ENCODE results near the gene AHDC1.
"Not testable (repeated sequence)": the region's sequence is repeated elsewhere in the genome, so short reads cannot be mapped to it uniquely, and the experiment has no call there.

The AHDC1 gene

GRCh38 chr1:27644369-27645070 lies 40.6 kb upstream of the AHDC1 start:
- no peak overlapping the region for H3K4me2 ChIP-seq (ENCODE audit: low read length)
- H3K4me1 ChIP-seq (ENCODE audit: control insufficient read depth, insufficient read depth, low read length), result no peaks in the 10 kb centered on the region
- H3K9ac ChIP-seq (ENCODE audit: low read depth, low read length), result no peak overlapping the region
- H3K4me3 ChIP-seq (ENCODE audit: low read length), result no peak overlapping the region
- no peaks in the 10 kb centered on the region for H3K9me3 ChIP-seq (replicated peaks; ENCODE audit: low read length)
- H3K27me3 ChIP-seq (ENCODE audit: control insufficient read depth, insufficient read depth, low read length), result no peaks in the 10 kb centered on the region
- H3K36me3 ChIP-seq (ENCODE audit: insufficient read depth, low read length), result no peaks in the 10 kb centered on the region

- H3K4me3 ChIP-seq (ENCODE audit: low read length), result no peak overlapping the region
- no peaks in the 10 kb centered on the region for H3K9me3 ChIP-seq (replicated peaks; ENCODE audit: low read length)
- H3K4me2 ChIP-seq (ENCODE audit: low read length), result no peak overlapping the region
- H3K9ac ChIP-seq (ENCODE audit: low read depth, low read length), result no peak overlapping the region
- H3K36me3 ChIP-seq (ENCODE audit: insufficient read depth, low read length), result no peaks in the 10 kb centered on the region
- H3K27me3 ChIP-seq (ENCODE audit: control insufficient read depth, insufficient read depth, low read length), result no peaks in the 10 kb centered on the region
- H3K4me1 ChIP-seq (ENCODE audit: control insufficient read depth, insufficient read depth, low read length), result no peaks in the 10 kb centered on the region
These were observed 39.8 kb upstream of the AHDC1 start for GRCh38 chr1:27643600-27644368.

- not testable (repeated sequence) for H3K9me3 ChIP-seq (replicated peaks; ENCODE audit: low read length); H3K4me1 ChIP-seq (ENCODE audit: control insufficient read depth, insufficient read depth, low read length)
These were observed 36.6 kb upstream of the AHDC1 start for GRCh38 chr1:27640514-27640913.

GRCh38 chr1:27638805-27639204 lies 34.9 kb upstream of the AHDC1 start:
- Histone ChIP-seq H3K36me3 (ENCODE audit: insufficient read depth, low read length) (no peaks in the 10 kb centered on the region), H3K4me1 (ENCODE audit: control insufficient read depth, insufficient read depth, low read length) (peaks cover 6% of the 10 kb centered on the region), H3K4me3 (ENCODE audit: low read length) (no peak overlapping the region), H3K4me2 (ENCODE audit: low read length) (no peak overlapping the region), H3K9me3 (replicated peaks; ENCODE audit: low read length) (no peaks in the 10 kb centered on the region), H3K27me3 (ENCODE audit: control insufficient read depth, insufficient read depth, low read length) (peaks cover 11% of the 10 kb centered on the region), H3K9ac (ENCODE audit: low read depth, low read length) (no peak overlapping the region)

More at GRCh38 chr1:27640514-27640913, 36.6 kb upstream of the AHDC1 start:
- H3K36me3 ChIP-seq (ENCODE audit: insufficient read depth, low read length); H3K9ac ChIP-seq (ENCODE audit: low read depth, low read length); H3K4me3 ChIP-seq (ENCODE audit: low read length); H3K27me3 ChIP-seq (ENCODE audit: control insufficient read depth, insufficient read depth, low read length); H3K4me2 ChIP-seq (ENCODE audit: low read length): not testable (repeated sequence)

DNA sequence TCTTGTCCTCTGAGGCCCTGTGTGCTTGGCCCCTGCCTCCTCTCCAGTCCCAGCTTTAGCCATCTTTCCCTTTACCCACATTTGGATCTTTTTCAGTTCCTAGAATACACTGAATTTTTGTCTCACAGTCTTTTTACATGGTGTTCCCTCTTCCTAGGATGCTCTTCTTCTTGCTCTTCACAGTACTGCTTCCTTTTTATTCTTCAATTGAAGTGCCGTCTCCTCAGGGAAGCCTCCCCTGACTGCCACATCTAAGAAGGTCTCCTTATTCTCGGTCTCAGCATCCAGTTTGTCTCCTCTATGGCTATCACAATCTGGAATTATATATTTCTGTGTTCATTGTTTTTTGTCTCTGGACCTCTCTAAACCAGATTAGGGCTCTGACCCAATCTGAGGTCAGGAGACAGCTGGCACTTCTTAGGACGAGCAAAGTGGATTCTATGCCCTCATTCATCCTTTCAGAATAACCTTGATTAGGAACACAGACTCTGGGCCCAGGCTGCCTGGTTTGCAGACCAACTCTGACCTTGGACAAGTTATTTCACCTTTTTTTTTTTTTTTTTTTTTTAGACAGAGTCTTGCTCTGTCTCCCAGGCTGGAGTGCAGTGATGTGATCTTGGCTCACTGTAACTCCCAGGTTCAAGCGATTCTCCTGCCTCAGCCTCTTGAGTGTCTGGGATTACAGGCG lies 34.2 kb upstream of the AHDC1 start:
- Histone ChIP-seq H3K36me3 (ENCODE audit: insufficient read depth, low read length) (no peaks in the 10 kb centered on the region), H3K4me1 (ENCODE audit: control insufficient read depth, insufficient read depth, low read length) (peaks cover 7% of the 10 kb centered on the region), H3K4me2 (ENCODE audit: low read length) (no peak overlapping the region), H3K9ac (ENCODE audit: low read depth, low read length) (no peak overlapping the region), H3K27me3 (ENCODE audit: control insufficient read depth, insufficient read depth, low read length) (peaks cover 18% of the 10 kb centered on the region), H3K4me3 (ENCODE audit: low read length) (no peak overlapping the region), H3K9me3 (replicated peaks; ENCODE audit: low read length) (no peaks in the 10 kb centered on the region)

GRCh38 chr1:27635396-27636142 lies 31.6 kb upstream of the AHDC1 start:
- Histone ChIP-seq H3K27me3 (ENCODE audit: control insufficient read depth, insufficient read depth, low read length) (peaks cover 19% of the 10 kb centered on the region), H3K9ac (ENCODE audit: low read depth, low read length) (no peak overlapping the region), H3K4me3 (ENCODE audit: low read length) (no peak overlapping the region), H3K36me3 (ENCODE audit: insufficient read depth, low read length) (no peaks in the 10 kb centered on the region), H3K4me2 (ENCODE audit: low read length) (no peak overlapping the region), H3K4me1 (ENCODE audit: control insufficient read depth, insufficient read depth, low read length) (peaks cover 16% of the 10 kb centered on the region), H3K9me3 (replicated peaks; ENCODE audit: low read length) (no peaks in the 10 kb centered on the region)

DNA sequence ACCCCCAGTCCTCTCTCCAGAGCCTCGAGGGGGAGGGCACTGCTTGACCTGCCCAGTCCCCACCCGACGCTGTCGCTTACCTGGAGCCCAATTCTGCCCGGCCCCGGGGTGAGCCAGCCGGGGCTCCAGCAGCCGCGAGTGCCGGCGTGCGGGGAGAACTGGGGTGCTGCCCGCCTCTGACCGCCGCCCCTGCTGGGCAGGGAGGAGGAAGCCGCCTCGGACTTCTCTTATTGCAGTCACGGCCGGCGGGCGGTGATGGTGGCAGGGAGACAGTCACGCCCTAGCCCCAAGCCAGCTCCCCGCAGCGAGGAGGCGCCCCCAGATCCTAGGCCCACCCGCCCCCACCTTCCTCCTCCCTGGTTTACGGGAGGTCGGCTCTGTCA lies 31.0 kb upstream of the AHDC1 start, which contains the start of gene FGR:
Gene FGR (minus strand): TSS at position 201 of the 383 bp plus-strand sequence. CDS start 11,269 bp downstream, outside the sequence.
- no peaks in the 10 kb centered on the region for H3K9me3 ChIP-seq (replicated peaks; ENCODE audit: low read length)
- H3K36me3 ChIP-seq (ENCODE audit: insufficient read depth, low read length), result no peaks in the 10 kb centered on the region
- H3K4me2 ChIP-seq (ENCODE audit: low read length), result peak within 1 kb of the TSS; percentile 84
- peaks cover 16% of the 10 kb centered on the region for H3K4me1 ChIP-seq (ENCODE audit: control insufficient read depth, insufficient read depth, low read length)
- peaks cover 19% of the 10 kb centered on the region for H3K27me3 ChIP-seq (ENCODE audit: control insufficient read depth, insufficient read depth, low read length)
- peak within 1 kb of the TSS; percentile 63 for H3K4me3 ChIP-seq (ENCODE audit: low read length)
- H3K9ac ChIP-seq (ENCODE audit: low read depth, low read length), result peak within 1 kb of the TSS; percentile 63

- peaks cover 20% of the 10 kb centered on the region for H3K27me3 ChIP-seq (ENCODE audit: control insufficient read depth, insufficient read depth, low read length)
- H3K9me3 ChIP-seq (replicated peaks; ENCODE audit: low read length), result no peaks in the 10 kb centered on the region
- H3K9ac ChIP-seq (ENCODE audit: low read depth, low read length), result peak overlapping the region; percentile 63
- H3K36me3 ChIP-seq (ENCODE audit: insufficient read depth, low read length), result no peaks in the 10 kb centered on the region
- H3K4me3 ChIP-seq (ENCODE audit: low read length), result peak overlapping the region; percentile 63
- peak overlapping the region; percentile 84 for H3K4me2 ChIP-seq (ENCODE audit: low read length)
- H3K4me1 ChIP-seq (ENCODE audit: control insufficient read depth, insufficient read depth, low read length), result peaks cover 16% of the 10 kb centered on the region
These were observed 30.4 kb upstream of the AHDC1 start for GRCh38 chr1:27634177-27634984.

DNA sequence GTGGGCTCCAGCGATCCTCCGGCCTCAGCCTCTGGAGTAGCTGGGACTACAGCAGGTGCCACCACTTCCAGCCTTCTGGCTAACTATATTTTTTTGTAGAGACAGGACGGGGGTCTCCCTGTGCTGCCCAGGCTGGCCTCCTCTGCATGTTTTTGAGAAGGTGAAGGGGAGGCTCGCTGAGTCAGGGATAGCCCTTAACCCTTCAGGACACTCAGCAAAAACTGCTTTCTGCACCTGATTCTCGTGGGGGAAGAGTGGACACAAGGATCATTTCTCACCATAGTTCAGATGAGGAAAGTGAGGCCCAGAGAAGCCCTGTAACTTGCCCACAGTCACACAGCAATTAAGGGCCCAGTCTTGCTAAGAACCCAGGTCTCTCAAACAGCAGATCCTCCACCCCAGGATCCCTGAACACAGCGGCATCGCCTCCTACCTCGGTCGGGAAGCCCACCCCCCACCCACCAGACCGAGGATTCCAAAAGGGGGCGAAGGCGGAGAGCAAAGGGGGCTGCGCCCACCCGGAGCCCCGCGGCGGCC lies 29.8 kb upstream of the AHDC1 start:
- H3K4me1 ChIP-seq (ENCODE audit: control insufficient read depth, insufficient read depth, low read length), result peaks cover 16% of the 10 kb centered on the region
- H3K4me2 ChIP-seq (ENCODE audit: low read length), result peak overlapping the region; percentile 84
- peak overlapping the region; percentile 63 for H3K9ac ChIP-seq (ENCODE audit: low read depth, low read length)
- H3K9me3 ChIP-seq (replicated peaks; ENCODE audit: low read length), result no peaks in the 10 kb centered on the region
- peaks cover 27% of the 10 kb centered on the region for H3K27me3 ChIP-seq (ENCODE audit: control insufficient read depth, insufficient read depth, low read length)
- H3K36me3 ChIP-seq (ENCODE audit: insufficient read depth, low read length), result no peaks in the 10 kb centered on the region
- H3K4me3 ChIP-seq (ENCODE audit: low read length), result peak overlapping the region; percentile 63

- H3K36me3 ChIP-seq (ENCODE audit: insufficient read depth, low read length), result no peaks in the 10 kb centered on the region
- no peak overlapping the region for H3K4me3 ChIP-seq (ENCODE audit: low read length)
- H3K27me3 ChIP-seq (ENCODE audit: control insufficient read depth, insufficient read depth, low read length), result peaks cover 28% of the 10 kb centered on the region
- H3K9ac ChIP-seq (ENCODE audit: low read depth, low read length), result no peak overlapping the region
- H3K9me3 ChIP-seq (replicated peaks; ENCODE audit: low read length), result no peaks in the 10 kb centered on the region
- peaks cover 16% of the 10 kb centered on the region for H3K4me1 ChIP-seq (ENCODE audit: control insufficient read depth, insufficient read depth, low read length)
- no peak overlapping the region for H3K4me2 ChIP-seq (ENCODE audit: low read length)
These were observed 29.3 kb upstream of the AHDC1 start for GRCh38 chr1:27633298-27633610.
